HG03571 (cell line): ENCODE data around the gene PACSIN3.

ENCODE experiments used
- ATAC-seq: cut with Tn5 transposase; IDR thresholded peaks from one replicate; pipeline ENCODE4 v1.9.1; 2021; ENCODE audit not compliant: unreplicated experiment

The PACSIN3 gene

GRCh38 chr11:47177229-47177845, 8.9 kb downstream of the PACSIN3 start:
- peak; percentile 42 for ATAC-seq

DNA sequence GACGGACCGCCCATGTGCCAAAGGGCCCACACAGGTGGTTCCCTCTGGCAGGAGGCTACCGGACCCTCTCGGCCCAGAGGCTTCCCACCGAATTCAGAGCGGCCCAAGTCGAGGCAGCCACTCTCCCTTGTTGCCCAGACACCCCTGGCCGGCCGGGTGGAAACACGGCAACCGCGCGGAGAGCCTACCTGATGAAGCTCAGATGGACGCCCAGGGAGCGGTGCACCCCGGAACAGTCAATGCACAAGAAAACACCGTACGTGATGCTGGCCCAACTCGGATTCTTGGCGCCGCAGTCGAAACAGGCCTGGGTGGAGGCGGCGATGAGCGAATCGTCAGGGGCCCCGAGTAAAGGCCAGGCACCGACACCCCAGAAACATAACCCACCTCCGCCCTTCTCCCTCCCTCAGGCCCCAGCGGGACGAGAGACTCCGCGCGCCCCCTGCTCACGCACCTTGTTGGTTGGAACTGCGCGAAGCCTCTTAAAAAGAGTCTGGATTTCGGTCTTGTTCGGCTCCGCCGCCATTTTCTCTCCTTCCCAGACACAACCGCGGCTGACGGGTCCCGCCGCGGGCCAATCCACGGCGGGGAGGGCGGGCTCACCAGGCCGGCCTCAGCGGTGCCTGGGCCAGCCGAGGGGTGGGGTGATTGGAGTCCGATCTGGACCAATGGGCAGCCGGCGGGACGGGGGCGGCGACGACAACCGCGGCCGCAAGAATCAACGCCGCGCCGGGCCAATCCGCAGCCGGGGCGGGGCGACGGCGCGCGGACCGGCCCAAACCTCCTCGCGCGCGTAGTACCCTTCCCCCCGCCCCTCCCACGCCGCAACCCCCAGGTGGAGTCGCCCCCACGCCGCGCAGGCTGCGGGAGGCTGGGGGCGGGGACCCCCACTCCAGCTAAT, 9.7 kb downstream of the PACSIN3 start, which contains the start of gene ARFGAP2:
Gene ARFGAP2, minus strand, starts transcription at position 552 of the 901 bp plus-strand sequence. Its CDS starts 26 bp downstream, at position 526.
- peak; percentile 79 for ATAC-seq

- ATAC-seq = no peak
These were observed 10.4 kb downstream of the PACSIN3 start for GRCh38 chr11:47175746-47176327.

DNA sequence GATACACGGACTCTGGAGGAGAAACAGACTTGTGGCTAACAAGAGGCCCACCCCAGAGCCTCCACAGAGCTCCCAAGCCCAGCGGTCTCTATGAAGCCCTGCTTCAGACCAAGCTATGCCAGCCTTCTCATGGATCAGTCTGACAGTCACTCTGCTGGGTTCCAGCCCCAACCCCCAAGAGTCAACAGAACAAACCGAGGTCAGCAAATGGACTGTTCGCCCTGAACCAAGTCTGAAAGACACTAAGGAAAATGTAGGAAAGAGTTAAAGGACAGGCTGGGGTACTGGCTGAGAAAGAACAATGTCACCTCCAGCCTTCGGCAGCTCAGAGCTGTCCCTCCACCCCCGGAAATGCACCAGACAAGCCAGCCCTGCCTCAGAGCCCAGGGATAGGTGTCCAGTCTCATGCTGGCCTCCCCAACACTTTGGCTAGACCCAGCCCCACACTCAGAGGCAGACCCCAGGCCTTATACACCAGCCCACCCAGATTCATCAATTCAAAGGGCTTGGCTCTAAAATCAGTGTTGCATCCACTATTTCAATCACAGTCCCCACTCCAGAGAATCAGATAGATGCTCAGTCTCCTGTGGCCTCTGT, 13.4 kb downstream of the PACSIN3 start:
- no peak for ATAC-seq

DNA sequence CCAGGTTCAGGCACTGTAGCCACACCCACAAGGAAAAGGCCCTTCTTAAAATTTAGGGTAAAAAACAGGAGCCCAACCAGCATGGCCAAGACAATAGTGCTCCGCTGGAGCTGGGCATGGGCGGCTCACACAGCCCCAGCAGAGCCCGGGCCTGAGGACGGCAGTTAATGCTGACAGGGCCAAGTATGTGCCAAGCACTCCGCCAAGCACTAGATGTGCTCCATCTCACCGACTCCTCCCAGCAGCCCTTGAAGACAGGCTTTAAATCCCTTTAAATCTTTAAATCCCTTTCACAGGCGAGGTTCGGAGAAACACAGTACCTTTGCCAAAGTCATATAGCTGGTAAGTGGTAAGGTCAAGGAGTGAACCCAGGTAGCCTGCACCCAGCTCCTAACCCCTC, 14.4 kb downstream of the PACSIN3 start:
- ATAC-seq = no peak

DNA sequence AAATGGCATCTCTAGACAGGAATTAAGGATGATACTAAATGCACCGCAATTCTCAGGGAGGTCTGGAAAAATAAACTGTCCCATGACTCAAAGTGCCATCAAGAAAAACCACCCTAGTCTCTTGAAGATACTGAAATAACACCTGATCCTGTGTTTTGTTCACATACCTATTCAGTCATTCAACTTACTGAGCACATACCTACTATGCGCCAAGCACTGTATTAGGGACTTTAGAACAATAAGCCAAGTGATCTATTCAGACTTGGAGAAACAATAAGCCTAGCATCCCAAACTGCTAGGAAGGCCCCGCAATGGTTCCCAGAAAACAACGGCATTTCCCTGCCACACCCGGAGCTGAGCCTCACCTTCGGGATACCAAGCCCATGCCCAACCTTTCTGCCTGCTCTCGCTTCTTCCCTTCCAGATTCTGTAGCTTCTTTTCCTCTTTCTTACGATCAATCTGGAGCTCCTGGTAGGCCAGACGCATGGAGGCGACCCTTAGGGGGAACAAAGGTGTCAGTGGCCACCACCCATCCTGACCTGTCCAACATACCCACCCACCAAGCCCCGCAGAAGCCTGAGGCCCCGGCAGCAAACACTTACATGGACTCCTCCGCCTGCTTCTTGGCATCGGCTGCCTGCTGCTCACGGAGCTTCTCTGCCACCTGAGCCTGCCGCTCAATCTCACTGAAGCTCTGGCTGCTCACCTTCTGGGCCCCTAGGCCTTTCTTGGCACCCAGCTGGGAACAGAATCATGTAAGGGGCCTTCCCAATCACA, 15.0 kb downstream of the PACSIN3 start:
- no peak for ATAC-seq

DNA sequence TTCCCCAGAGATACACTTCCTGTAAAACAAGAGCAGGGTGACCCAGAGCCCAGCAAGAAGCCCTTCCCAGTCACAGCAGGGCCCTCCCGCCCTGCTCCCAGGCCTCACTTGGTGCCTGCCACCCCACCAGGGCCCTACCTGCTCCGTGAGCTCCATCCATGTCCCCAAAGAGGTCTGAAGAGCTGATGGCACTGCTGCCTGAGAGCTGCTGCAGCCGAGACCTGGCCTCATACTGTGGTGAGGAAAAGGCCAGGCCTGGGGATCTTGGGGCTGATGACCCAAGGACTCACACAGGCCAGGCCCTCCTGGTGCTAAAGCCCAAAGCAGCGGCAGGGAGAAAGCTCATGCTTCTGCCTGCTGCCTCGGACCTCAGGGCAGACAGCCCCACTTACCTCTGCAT, 19.9 kb downstream of the PACSIN3 start:
- no peak for ATAC-seq

GRCh38 chr11:47165253-47165840, 20.9 kb downstream of the PACSIN3 start:
- ATAC-seq = no peak

DNA sequence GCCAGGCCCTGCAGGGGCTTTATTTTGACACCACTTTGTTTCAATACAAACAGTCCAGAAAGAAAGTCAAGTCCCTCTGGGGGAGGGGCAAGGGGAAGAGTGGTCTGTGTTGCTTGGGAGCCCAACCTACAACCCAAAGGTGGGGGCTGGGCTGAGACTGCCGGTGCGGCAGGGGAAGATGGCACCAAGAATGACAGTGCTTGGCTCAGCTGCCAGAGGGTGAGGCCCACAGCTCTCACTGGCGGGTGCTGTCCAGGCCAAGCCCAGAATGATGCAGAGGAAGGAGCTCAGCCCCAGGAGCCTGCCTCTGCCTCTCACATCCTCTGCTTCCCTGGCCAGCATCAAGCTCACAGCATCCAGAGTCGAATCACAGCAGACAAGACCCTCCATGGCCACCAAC, 21.9 kb downstream of the PACSIN3 start:
- ATAC-seq = no peak

DNA sequence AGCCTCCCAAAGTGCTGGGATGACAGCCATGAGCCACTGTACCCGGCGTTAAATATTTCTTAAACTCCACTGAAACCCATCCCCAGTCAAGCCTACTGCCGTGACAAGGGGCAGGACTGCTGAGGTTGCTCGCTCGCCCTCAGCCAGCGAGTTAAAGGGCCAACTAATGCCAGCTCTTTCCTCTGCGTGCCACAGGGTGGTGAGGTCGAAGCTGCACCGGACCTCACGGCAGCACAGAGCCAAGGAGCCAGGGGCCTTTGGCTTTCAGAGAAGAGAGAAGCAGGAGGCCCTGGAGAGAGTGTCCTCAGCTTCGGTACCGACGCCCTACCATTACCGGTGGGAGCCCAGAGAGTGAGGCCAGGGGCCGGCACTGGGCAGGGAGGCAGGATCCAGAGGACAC, 22.3 kb downstream of the PACSIN3 start:
- ATAC-seq = no peak

- ATAC-seq = no peak
These were observed 23.0 kb downstream of the PACSIN3 start for GRCh38 chr11:47163193-47163592.

- no peak for ATAC-seq
These were observed 23.8 kb downstream of the PACSIN3 start for GRCh38 chr11:47162426-47162825.

- no peak for ATAC-seq
These were observed 24.3 kb downstream of the PACSIN3 start for GRCh38 chr11:47161890-47162289.

- ATAC-seq = no peak
These were observed 24.9 kb downstream of the PACSIN3 start for GRCh38 chr11:47161134-47161854.

- ATAC-seq = no peak
These were observed 25.5 kb downstream of the PACSIN3 start for GRCh38 chr11:47160753-47161133.

DNA sequence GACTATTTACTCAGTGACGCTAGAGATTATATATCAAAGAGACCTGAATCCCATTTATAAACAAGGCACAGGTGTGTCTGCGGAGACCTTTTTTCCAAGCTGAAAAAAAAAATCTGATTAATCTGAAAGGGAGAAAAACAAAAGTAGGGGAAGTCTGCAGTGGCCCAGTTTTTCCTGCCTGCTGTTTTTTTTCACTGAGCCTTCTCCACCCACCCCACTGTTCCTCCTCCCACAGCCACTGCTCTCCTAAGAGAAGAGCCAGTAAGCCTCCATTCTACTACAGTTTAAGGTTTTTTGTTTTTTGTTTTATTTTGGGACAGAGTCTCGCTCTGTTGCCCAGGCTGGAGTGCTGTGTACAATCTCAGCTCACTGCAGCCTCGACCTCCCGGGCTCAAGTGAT, 28.0 kb downstream of the PACSIN3 start:
- ATAC-seq = no peak

GRCh38 chr11:47157805-47158204, 28.4 kb downstream of the PACSIN3 start:
- no peak for ATAC-seq

DNA sequence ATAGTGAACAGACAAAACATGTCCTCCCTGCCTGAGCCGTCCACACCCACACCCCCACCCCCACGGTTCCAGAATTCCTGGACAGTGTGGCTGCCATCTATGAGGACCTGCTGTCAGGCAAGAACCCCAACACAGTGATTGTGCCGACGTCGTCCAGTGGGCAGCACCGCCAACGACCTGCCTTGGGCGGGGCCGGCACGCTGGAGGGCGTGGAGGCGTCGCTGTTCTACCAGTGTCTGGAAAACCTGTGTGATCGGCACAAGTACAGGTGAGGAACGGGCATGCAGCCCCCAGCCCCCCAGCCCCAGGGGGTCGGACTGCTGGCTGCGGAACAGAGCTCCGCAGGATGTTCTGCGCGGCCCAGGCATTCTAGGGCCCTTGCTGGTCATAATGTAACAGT, 29.3 kb downstream of the PACSIN3 start:
- no peak for ATAC-seq

- no peak for ATAC-seq
These were observed 29.9 kb downstream of the PACSIN3 start for GRCh38 chr11:47156333-47156732.

DNA sequence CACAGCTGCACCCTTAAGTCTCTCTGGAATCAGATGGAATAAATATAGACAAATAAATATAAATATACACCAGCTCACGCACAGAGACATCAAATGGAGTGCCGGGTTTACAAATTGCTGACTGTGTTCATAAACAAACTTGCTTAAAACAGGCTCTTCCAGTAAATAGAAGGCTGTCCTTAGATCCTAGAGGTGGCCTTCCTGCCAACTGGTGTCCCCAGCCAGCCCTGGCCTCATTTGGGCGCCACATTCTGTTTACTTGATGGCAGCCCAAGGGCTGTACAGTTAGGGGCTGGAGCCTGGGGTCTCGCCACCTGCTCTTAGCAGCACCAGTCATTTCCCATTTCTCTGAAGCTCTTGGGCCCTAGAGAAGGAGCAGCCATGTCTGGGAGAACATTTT, 30.4 kb downstream of the PACSIN3 start:
- ATAC-seq = no peak
